ES-I3 (cell line): ENCODE measurements around the gene CCL16.
"Not testable (repeated sequence)": the region's sequence is repeated elsewhere in the genome, so short reads cannot be mapped to it uniquely, and the experiment has no call there.

Source experiments
- H3K36me3 ChIP-seq: 2 replicates; pipeline ENCODE4 v1.6.1; 2013; ENCODE audit warnings: mild to moderate bottlenecking, low read length, control low read depth, moderate library complexity; ENCODE audit not compliant: insufficient read depth
- H3K4me1 ChIP-seq: 2 replicates; pipeline ENCODE4 v1.6.1; 2013; ENCODE audit warnings: mild to moderate bottlenecking, control low read depth, low read length; ENCODE audit not compliant: insufficient read depth
- H3K9ac ChIP-seq: 2 replicates; pipeline ENCODE4 v1.6.1; 2013; ENCODE audit warnings: low read depth, mild to moderate bottlenecking, low read length, moderate library complexity
- H3K9me3 ChIP-seq: 2 replicates; pipeline ENCODE4 v1.6.1; 2013; ENCODE audit warnings: mild to moderate bottlenecking, low read length, moderate library complexity; ENCODE audit not compliant: control insufficient read depth, insufficient read depth

The CCL16 gene, protein sequence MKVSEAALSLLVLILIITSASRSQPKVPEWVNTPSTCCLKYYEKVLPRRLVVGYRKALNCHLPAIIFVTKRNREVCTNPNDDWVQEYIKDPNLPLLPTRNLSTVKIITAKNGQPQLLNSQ

DNA sequence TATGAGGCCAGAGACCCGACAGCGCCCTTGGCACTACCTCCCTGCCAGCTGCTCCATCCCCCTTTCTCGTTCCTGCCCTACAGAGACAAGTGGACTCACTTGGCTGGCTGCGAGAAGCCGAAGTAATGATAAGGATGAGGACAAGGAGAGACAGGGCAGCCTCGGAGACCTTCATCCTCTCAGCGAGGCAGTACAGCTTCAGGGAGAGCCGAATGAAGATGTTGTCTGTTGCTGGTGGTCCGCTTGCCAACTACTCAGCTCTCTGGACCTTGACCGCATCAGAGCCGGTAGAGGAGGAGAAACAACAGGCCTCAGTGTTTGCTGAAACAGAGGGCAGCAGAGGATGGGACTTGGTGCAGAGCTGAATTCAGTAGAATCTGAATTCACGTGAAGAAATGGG lies at the start of gene CCL16:
CCL16 (minus strand) TSS at position 252 of the 400 bp plus-strand sequence; CDS start at position 175, 77 bp downstream.
- H3K9ac ChIP-seq: no peak within 1 kb of the TSS
- no peaks in the 10 kb centered on the region for H3K9me3 ChIP-seq
- H3K36me3 ChIP-seq: no peaks in the 10 kb centered on the region
- H3K4me1 ChIP-seq: no peaks in the 10 kb centered on the region

DNA sequence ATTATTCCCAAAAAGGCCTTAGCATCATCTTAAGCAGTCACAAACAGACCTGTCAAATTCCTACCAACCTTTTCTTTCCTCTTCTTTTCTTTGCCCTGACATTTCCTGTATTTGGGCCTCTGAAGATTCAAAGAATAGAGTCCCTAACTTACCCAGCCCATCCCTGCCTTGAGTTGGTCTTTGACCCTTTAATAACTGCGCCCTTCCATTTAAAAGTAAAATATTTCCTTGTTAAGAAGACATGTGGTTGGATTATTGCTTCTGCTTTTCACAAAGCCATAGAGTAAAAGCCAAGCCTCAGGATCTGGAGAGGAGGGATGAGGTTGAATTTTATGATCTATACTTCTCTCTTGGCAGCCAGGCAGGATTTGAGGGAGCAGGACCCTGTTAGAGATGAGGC lies 49.7 kb upstream of the CCL16 start:
- no peaks in the 10 kb centered on the region for H3K4me1 ChIP-seq
- no peak overlapping the region for H3K9ac ChIP-seq
- no peaks in the 10 kb centered on the region for H3K36me3 ChIP-seq
- H3K9me3 ChIP-seq: no peaks in the 10 kb centered on the region

DNA sequence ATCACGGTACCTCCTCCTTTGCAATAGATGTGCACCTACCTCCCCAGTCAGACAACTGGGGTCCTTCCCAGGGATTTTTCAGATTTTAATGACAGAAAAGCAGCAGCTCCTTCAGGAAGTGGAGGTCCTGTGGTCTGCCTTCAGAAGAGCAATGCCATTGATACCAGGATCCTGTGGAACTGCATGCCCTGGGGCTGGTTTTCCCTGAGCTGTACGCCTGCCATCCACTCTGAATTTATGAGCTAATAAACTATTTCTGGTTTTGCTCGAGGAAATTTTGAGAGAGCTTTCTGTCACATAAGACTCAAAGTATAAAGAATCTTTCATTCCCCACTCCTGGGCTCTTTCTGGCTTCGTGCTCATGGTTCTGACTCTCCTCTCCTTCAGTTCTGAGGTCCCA lies 46.5 kb upstream of the CCL16 start:
- Histone ChIP-seq H3K36me3 (no peaks in the 10 kb centered on the region), H3K4me1 (no peaks in the 10 kb centered on the region), H3K9ac (no peak overlapping the region), H3K9me3 (no peaks in the 10 kb centered on the region)

DNA sequence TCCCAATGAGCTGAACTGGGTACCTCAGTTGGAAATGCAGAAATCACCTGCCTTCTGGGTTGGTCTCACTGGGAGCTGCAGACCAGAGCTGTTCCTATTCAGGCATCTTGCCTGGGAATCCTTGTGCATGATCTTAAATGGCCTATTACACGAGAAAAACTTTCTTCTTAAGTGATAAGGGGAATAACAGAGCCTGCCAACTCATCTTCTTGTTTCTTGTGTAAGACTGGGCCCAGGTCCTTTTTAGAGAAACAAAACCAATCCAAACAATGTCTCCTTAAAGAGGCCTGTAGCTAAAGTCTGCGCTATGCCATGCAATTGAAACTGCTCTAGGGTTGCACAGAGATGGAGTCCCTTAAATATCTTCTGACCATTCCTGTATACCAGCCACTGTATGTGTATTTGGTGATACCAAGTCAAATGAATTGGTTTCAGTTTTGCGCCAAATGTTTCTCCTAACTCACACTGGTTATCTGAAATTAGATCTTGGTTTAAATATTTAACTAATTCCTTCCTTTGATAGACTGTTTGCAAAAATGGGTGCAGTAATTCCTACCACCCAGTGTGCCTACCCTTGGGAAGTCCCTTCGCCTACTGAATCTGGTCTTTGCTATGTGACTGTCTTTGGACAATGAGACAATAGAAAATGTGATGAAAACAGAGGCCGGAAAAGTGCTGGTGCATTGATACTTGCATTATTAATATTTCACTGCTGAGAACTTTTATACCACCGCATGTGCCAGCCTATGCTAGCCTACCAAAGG lies 43.0 kb upstream of the CCL16 start:
- Histone ChIP-seq H3K9me3 (no peaks in the 10 kb centered on the region), H3K36me3 (no peaks in the 10 kb centered on the region)

DNA sequence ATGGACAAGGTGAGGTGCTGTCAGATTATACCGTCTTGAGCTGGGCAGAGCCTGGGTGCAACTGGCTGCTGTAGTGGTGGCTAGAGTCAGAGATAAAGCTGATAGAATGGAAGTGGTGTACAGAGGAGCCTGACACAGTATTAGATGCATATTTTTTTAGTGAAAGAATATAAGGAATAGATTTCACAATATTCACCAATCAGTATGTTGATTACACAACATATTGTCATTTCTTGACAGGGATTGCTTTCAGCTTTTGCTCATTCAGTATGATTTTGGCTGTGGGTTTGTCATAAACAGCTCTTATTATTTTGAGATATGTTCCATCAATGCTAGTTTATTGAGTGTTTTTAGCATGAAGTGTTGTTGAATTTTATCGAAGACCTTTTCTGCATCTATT lies 38.1 kb upstream of the CCL16 start:
- H3K9me3 ChIP-seq: no peaks in the 10 kb centered on the region
- no peaks in the 10 kb centered on the region for H3K4me1 ChIP-seq
- no peak overlapping the region for H3K9ac ChIP-seq
- no peaks in the 10 kb centered on the region for H3K36me3 ChIP-seq

More for the DNA sequence above, 43.0 kb upstream of the CCL16 start:
- Histone ChIP-seq H3K4me1 (no peaks in the 10 kb centered on the region), H3K9ac (no peak overlapping the region)

DNA sequence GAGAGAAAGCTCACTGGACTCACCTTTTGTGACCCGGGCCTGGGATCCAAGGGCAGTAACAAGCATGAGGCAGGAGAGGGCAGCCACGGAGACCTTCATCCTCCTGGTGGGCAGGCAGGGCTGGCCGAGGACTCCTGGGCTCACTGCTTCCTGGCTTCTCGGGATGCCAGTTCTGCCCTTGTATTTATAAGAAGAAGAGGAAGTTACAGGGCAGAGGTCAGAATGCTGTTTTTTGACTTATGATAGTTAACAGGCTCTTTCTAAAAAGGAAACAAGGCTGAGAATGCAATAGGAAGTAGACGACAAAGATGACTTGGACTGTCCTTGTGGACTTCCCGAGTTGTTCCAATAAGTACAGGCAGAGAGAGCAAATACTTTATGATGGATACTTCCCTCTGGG lies 36.5 kb upstream of the CCL16 start, which contains the start of gene CCL23:
CCL23 (minus strand) TSS at position 174 of the 400 bp plus-strand sequence; CDS start at position 99, 75 bp downstream.
- no peak within 1 kb of the TSS for H3K9ac ChIP-seq

DNA sequence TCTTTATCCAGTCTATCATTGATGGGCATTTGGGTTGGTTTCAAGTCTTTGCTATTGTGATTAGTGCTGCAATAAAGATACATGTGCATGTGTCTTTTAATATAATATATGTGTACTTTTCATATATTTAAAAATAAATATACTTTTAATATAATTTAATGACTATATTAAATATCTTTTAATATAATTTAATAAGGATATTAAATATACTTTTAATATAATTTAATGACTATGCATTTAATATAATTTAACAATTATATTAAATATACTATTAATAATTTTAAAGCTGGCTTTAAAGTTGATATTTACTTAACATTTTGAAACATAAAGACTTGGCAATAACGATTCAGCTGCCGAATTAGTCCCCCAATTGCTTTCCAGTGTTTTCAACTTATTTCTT lies 35.3 kb upstream of the CCL16 start:
- Histone ChIP-seq H3K9me3 (no peaks in the 10 kb centered on the region), H3K36me3 (no peaks in the 10 kb centered on the region), H3K9ac (no peak overlapping the region), H3K4me1 (no peaks in the 10 kb centered on the region)

More for the DNA sequence above, 36.5 kb upstream of the CCL16 start, which contains the start of gene CCL23:
- no peaks in the 10 kb centered on the region for H3K36me3 ChIP-seq
- no peaks in the 10 kb centered on the region for H3K4me1 ChIP-seq
- no peaks in the 10 kb centered on the region for H3K9me3 ChIP-seq

DNA sequence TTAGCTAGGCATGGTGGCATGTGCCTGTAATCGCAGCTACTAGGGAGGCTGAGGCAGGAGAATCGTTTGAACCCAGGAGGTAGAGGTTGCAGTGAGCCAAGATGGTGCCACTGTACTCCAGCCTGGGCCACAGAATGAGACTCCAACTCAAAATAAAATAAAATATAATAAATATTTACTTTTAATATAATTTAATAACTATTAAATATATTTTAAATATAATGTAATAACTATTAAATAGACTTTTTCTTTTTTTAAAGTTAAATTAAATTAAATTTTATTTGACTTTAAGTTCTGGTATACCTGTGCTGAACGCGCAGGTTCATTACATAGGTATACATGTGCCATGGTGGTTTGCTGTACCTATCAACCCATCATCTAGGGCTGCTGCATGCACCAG lies 34.6 kb upstream of the CCL16 start:
- not testable (repeated sequence) for H3K4me1 ChIP-seq, H3K9ac ChIP-seq, H3K9me3 ChIP-seq, H3K36me3 ChIP-seq

DNA sequence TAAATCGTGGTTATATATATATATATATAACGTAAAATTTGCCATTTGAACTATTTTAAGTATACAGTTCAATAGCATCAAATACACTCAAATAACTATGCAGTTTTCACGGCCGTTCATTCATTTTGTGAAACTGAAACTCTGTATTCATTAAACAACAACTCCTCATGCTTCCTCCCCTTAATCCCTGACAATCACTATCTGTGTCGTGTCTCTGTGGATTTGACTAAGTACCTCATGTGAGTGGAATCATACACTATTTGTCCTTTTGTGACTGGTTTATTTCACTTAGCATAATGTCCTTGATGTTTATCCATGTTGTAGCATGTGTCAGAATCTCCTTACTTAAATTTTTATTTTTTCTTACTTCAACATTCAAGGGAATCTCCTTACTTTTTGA lies 33.6 kb upstream of the CCL16 start:
- Histone ChIP-seq H3K9me3 (no peaks in the 10 kb centered on the region), H3K4me1 (no peaks in the 10 kb centered on the region), H3K9ac (no peak overlapping the region), H3K36me3 (no peaks in the 10 kb centered on the region)

DNA sequence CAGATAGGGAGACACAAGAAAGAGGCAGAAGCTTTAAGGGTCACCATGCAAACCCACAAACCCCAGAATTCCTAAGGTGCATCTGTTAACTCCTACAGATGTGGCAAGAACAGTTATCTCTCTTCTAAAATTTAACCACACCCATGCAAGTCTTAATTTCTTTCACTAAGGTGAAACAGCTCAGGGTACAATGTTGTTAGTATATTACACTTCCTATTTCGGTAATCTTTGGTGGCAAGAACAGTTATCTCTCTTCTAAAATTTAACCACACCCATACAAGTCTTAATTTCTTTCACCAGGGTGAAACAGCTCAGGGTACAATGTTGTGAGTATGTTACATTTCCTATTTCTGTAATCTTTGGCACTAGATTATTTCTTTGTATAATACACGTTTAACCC lies 29.9 kb upstream of the CCL16 start:
- Histone ChIP-seq H3K4me1 (no peaks in the 10 kb centered on the region), H3K9ac (no peak overlapping the region), H3K36me3 (no peaks in the 10 kb centered on the region), H3K9me3 (no peaks in the 10 kb centered on the region; the same call in 1 of the 2 replicates)

DNA sequence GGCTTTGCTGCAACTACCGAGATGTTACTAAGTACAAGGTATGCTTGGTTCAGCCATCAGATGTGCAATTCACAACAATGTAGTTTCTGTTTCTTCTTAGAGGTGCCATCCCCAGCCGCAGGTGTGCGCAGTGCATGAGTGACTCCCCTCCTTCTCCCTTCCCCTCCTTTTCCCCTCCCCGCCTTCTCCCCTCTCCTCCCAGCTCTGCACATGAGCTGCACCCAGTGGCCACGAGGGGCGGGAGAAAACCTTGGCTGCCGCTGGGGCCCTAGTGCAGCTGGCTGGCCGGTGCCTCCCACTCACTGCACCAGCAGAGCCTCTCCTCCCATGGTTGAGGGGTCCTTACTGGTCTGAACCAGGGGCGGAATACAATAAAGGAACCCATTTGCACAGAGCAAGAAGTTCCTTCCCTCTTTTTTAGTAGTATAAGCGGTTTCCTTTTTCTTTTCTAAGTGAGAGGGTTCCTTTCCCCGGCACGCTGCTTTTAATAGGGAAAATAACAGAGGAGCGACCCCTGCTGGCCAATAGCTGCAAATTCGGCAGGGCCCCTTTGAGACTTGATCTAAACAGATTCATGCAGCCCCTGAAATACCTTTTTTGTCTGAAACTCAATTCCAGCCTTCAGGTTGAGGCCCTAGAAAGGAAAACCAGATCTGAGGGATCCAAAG lies 27.8 kb upstream of the CCL16 start:
- Histone ChIP-seq H3K9ac (no peak overlapping the region), H3K9me3 (no peaks in the 10 kb centered on the region; the same call in 1 of the 2 replicates), H3K36me3 (no peaks in the 10 kb centered on the region), H3K4me1 (no peaks in the 10 kb centered on the region)

DNA sequence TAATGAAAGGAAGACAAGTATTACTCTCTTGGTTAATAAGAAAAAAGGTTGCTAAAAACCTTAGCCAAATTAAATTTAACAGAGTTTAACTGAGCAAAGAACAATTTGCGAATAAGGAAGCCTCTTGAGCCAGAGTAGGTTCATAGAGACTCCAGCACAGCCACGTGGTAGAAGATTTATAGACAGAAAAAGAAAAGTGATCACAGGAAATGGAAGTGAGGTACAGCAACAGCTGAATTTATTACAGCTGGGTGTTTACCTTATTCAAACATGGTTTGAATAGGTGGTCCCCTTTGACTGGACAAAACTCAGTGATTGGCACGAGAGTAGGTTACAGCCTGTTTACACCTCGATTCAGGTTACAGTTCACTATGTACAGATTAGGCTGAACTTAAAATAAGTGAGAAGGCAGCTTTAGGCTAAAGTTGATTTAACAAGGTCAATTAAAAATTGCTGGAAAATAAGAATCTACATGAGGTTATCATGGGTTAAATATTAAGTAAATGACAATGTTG lies 23.4 kb upstream of the CCL16 start:
- H3K9me3 ChIP-seq: no peaks in the 10 kb centered on the region; the same call in 1 of the 2 replicates
- no peak overlapping the region for H3K9ac ChIP-seq
- no peaks in the 10 kb centered on the region for H3K4me1 ChIP-seq

DNA sequence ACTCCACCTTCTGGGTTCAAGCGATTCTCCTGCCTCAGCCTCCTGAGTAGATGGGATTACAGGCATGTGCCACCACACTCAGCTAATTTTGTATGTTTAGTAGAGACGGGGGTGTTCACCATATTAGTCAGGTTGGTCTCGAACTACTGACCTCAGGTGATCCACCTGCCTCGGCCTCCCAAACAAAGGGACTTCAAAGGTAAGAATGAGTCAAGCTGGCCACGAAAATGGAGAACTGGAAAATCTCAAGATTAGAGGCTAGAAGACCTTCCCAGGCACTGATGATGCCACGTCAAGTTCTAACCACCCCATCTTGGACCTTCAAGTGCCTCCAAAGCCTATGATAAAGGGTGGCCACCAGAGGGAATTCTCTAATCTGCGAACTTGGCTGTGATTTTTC lies 21.3 kb upstream of the CCL16 start:
- Histone ChIP-seq H3K9me3 (no peaks in the 10 kb centered on the region), H3K4me1 (no peaks in the 10 kb centered on the region), H3K9ac (no peak overlapping the region), H3K36me3 (no peaks in the 10 kb centered on the region)

More for the DNA sequence above, 23.4 kb upstream of the CCL16 start:
- H3K36me3 ChIP-seq: no peaks in the 10 kb centered on the region

DNA sequence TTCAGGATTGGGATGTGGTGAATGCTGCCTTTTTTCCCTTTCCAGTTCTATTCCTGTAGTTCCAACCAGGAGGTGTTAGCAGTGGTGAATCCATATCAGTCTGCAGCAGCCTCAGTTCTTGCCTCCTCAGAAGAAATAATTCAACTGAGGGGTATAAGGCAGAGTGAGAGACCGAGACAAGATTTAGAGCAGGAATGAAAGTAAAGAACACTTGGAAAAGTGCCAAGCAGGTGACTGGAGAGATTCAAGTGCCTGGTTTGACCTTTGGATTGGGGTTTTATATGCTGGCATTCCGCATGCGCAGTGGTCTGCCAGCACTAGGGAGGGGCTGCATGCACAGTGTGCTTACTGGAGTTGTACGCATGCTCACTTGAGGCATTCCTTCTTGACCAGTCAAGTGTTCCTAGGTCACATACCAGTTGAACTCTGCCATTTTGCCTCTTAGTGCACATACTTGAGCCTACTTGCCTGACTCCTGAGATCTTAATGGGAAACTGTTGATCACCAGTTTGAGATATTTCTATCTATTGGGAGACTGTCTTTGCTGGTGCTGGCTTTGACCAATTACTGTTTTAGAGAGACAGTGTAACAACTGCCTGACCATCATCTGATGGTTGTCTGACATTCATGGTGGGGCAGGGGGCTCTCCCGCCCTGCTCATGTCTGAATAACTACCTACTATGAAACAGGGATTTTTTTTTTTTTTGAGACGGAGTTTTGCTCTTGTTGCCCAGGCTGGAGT lies 20.7 kb upstream of the CCL16 start:
- no peaks in the 10 kb centered on the region for H3K36me3 ChIP-seq
- H3K9ac ChIP-seq: no peak overlapping the region
- H3K9me3 ChIP-seq: no peaks in the 10 kb centered on the region
- no peaks in the 10 kb centered on the region for H3K4me1 ChIP-seq
